GM18861 (cell line): ENCODE data around the gene C9orf153.
"Not testable (repeated sequence)": the region's sequence is repeated elsewhere in the genome, so short reads cannot be mapped to it uniquely, and the experiment has no call there.

Experiments used
- ATAC-seq: cut with Tn5 transposase; IDR thresholded peaks from one replicate; pipeline ENCODE4 v1.9.1; 2021; ENCODE audit not compliant: unreplicated experiment

Gene C9orf153

GRCh38 chr9:86193088-86193487 is 66.4 kb downstream of the C9orf153 start:
- ATAC-seq = no peak

GRCh38 chr9:86190700-86191099 is 68.8 kb downstream of the C9orf153 start:
- not testable (repeated sequence) for ATAC-seq

DNA sequence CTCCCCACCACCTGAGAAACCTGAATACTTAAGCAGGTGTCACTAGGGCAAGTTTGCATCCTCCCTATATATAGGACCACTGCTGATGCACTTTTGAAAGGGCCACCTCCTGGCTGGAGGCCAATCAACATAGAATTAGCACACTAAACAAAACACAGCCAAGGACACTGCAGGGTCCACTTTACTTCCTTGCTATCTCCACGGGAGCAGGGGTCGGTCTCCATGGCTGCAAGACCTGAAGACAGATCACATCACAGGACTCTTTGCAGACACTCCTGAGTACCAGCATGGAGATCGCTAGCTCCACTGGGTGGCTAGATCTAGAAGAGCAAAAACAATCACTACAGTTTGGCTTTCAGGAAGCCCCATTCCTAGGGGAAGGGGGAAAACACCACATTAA is 72.3 kb downstream of the C9orf153 start:
- ATAC-seq = no peak

- ATAC-seq = no peak
These were observed 72.8 kb downstream of the C9orf153 start for GRCh38 chr9:86186696-86187095.

DNA sequence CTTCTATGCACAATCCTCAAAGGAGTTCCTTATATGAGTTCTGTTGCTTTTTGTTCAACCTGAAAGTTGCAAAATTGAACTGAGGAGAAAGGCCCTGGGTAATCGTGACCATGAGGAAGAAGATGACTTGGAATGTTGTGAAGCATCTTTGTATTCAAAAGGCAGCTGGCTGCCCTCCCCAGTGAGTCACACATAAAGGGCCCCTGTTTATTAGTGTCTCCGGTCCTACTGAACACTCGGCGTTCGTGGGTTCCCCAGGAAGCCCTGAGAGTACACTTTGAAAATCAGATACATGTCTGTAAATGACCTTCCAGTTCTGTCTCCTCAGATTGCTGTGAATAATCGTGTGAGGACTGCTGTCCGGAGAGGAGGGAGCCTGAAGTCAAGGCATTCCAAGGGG is 73.6 kb downstream of the C9orf153 start:
- no peak for ATAC-seq

- ATAC-seq = no peak
These were observed 75.3 kb downstream of the C9orf153 start for GRCh38 chr9:86184138-86184524.

GRCh38 chr9:86183229-86184137 is 76.0 kb downstream of the C9orf153 start:
- no peak for ATAC-seq

DNA sequence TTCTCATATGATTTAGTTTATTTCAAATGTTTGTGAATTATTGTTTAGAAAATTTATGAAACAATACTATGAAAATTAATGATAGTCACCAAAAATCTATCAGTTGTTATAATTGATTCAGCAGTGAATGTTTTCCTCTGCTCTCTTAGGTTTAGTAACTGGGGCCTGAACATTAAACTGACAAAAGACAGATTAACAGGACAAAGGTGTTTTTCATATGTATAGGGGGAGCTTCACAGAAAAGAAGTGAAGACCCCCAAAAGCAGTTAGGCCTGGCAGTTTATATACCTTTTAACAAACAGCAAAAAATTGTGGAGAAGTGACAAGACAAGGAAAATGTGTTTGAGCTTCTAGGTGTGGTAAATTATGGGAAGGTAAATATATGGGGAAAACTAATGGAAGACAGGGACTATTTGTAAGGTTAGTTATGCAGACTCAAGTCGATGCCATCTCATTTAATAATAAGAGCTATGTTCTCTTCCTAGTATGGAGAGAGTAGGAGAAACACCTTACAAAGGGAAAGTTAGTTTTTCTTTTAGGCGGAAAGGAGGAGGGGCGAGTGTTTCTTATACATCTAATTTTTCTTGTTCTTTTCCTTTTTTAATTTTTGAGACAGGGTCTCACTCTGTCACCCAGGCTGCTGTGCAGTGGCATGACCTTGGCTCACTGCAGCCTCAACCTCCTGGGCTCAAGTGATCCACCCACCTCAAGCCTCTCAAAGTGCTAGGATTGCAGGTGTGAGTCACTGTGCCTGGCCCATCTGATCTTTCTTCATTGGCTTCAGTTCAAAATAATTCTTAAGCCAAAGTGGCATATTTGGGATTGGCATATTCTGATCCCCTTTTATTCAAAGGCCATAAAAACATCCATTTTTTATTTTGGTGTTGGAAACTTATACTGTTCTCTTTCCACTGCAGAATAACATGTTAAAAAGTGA is 77.8 kb downstream of the C9orf153 start:
- ATAC-seq = no peak

DNA sequence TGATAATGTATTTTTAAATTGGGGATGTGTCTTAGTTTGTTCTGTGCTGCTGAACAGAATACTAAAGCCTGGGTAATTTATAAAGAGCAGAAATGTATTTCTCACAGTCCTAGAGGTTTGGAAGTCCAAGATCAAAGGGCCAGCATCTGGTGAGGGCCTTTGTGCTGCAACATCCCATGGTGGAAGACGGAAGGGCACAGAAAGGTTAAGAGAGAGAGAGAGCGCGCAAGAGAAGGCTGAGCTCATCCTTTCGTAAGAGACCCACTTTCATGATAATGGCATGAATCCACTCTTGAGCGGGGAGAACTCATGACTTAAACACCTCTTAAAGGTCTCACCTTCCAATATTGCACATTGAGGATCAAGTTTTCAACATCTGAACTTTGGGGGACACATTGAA is 81.0 kb downstream of the C9orf153 start:
- no peak for ATAC-seq

- ATAC-seq = no peak
These were observed 81.5 kb downstream of the C9orf153 start for GRCh38 chr9:86177995-86178394.

DNA sequence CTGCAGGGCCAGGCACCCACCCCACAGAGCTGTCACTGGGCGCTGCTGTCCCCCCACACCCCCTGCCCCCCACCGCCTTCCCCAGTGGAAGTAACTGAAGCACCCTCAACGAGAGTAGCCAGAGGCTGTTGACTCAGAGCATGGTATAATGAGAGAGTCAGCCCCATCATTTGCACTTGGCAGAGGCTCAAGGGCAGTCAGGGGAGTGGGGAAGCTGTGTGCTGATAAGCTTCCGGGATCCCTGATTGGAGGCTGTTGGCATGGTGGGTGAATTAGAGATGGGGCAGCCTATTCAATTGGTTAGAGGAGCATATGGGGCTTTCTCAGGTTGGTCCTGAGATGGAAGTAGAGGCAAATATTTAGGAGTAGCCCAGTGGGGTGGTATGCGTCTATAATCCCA is 83.0 kb downstream of the C9orf153 start:
- no peak for ATAC-seq

DNA sequence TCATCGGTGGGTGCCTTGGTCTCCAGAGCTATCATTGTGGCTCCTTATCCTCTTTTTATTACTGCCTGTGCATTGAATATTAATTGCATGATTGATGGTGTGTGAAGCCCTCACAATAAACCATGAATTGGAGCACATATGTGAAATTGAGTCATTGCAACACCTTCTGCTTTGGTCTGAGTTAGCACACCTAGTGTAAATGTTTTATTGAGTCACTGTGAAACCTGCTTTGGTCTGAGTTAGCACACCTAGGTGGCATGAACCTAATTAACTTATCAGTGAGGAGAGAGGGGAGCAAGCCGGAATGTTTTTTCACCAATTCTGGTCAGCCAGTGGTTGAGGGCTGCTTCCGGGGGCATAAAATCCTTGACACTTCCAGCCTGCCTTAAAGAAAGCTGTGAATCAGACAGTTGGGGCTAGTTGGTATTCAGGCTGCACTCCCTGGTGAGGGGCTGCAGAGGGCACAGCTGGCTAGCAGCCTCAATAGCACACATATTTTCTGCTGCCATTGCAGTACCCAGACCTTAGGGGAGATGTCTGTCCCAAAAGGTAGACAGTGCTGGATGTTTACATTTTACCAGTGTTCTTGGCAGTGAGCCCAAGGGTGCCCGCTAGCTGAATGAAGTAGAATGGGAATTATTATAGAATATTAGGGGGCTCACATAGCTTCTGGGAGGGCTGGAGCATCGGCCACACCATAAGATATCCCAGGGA is 83.6 kb downstream of the C9orf153 start:
- no peak for ATAC-seq

DNA sequence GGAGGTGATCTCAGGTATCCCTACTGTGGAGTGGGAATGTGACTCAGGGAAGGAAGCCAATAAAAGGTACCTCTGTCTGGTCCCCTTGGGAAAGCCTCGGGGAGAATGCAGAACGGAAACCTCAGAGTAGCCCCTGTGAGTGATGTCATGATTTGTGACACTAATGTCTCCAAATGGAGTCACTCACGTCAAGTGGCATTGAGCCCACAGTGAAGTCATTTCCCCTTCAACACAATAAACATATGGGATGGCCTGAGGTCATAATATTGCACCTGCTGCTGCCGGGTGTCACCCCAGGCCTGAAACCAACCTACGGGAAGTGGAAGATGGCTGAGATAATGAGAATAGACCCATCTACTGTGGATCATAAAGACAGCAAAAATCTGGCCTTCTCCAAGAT is 84.2 kb downstream of the C9orf153 start:
- no peak for ATAC-seq
